ENCODE results near the gene DGCR6L.
"Not testable (repeated sequence)": the region's sequence is repeated elsewhere in the genome, so short reads cannot be mapped to it uniquely, and the experiment has no call there.

DGCR6L gene

DNA sequence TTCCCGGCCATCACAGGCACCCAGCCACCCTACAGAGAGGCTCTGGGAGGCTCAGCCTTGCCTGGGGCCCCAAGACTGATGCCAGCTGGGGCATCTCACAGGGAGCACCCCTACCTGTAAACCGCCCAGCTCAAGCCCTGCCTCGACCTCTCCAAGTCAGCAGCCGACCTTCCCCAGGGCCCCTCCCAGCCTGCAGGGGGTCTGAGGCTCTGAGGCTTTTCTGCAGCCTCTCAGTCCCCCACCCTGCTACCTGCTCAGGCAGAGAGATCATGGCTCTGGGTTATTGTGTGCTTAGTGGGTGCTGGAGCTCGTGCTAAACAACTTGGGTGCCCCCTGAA, 28.6 kb downstream of the DGCR6L start:
- DNase-seq, result no peak

DNA sequence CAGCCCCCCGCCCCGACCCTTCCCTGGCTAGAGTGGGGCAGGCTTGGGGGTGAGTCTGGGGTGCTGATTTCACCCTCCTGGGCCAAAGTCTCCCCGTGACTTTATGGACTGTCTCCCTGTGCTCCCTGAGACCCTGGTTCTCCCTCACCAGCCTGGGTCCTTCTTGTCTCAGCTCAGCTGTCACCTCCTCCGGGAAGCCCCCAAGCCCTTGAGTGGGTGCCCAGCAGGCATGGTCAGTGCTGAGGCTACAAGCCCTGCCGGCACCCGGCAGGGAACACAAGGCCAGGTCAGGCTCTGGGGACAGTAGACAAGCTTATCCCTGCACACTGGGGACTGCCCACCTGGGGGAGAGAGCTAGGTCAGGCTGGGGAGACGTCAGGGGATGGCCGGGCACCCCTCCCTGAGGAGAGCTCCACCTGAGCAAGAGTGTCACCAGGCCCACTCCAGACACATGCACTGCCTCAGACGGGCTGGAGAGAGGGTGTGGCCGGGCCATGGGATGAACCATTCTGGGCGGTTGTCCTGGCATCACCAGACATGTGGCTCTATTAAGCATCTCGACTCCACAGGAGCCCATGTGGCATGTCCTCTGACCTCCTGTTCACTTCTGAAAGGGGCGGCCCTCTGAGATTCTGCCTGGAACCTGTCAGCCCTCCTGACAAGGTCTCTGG, 29.1 kb downstream of the DGCR6L start:
- DNase-seq, result no peak

DNA sequence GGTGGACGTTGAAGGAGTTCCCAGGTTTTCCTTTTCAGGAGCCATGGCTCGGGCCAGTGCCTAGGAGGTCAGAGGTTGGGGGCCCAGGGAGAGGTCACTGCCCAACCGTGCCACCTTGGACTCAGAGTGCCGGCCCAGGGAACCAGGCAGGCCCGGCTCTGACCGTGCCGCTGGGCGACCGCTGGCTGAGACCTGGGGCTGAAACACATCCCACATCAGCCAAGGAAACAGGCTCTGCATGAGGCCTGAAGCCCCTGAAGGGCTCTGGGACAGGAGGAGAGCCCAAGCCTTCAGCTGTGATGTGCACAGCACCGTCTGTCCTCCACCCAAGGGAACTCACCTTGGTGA, 29.8 kb downstream of the DGCR6L start:
- no peak for DNase-seq

DNA sequence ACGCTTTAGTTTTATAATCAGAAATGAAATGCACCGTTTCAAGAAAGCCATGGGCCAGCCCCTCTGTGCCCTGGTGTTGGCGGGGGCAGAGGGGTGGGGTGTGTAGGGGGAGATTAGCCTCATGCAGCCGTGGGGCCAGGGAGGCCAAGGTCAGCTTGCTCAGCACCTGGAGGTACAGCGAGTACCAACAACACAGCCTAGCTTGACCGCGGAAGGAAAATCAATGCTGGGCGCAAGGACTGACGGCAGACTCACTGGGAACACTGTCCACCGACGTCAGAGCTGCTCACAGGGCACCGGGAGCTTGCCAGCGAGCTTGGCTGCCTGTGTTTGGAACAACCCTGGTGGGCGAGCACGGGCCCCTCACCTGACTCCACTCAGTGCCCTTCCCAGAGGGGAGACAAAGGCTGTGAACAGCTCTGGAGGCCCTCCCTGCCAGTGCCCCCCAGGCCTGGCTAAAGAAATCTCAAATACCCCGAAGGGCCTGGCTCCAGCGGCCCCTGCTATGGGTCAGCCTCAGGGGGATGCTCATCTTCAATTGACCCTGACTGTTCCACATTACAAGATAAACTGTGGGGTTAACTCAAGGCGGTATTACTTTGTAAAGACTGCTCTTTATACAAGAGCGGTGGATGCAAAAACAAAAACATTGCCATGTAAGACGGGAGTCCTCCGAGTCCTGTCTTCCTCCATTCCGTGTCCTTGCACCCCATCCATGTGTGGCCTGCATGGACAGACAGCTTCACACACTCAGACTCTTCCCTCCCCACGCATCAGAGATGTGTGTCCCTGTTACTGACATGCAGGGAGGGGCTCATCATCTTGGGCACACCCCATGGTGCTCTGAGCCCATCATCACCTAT, 30.4 kb downstream of the DGCR6L start:
- not testable (repeated sequence) for DNase-seq

DNA sequence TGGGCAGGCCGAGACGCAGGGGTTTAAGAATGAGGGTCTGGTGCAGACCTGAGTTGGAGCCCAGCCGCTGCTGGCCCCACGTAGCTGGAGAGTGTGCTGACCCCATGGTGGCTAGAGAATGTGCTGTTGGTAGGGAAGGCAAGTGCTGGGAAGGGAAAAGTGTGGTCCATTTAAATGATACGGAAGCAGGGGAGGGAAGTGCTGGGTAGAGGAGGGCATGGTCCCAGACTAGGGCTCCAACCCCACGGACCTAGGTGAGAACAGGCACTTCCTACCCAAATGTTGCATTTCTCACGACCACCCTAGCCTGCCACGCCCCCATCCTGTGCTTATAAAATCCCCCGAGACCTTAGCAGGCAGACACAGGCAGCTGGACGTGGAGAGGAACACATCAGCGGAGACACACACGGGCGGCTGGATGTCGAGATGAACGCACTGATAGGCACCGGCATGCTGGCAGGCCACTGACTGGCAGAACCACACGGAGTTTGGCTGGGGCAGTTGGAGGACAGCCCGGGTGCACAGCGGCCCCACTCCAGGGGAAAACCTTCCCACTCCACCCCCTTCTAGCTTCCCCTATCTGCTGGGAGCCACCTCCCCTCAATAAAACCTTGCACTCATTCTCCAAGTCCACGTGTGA, 33.0 kb downstream of the DGCR6L start:
- not testable (repeated sequence) for DNase-seq

DNA sequence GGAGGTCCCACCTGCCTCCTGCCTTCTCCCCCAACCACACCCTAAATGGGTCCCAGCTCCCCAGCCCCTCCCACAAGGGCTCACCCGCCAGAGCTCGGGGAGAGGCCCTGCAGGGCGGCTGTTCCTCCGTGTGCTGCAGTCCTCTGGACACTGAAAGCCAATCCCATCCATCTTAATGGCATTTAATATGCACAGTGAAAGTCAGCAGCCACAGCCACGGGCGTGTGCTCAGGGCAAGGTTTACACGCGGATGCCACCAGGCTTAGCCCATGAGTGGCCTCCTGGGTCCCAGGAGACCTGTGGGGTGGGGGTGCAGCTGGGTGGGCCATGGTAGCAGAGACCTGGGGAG, 33.6 kb downstream of the DGCR6L start:
- not testable (repeated sequence) for DNase-seq

DNA sequence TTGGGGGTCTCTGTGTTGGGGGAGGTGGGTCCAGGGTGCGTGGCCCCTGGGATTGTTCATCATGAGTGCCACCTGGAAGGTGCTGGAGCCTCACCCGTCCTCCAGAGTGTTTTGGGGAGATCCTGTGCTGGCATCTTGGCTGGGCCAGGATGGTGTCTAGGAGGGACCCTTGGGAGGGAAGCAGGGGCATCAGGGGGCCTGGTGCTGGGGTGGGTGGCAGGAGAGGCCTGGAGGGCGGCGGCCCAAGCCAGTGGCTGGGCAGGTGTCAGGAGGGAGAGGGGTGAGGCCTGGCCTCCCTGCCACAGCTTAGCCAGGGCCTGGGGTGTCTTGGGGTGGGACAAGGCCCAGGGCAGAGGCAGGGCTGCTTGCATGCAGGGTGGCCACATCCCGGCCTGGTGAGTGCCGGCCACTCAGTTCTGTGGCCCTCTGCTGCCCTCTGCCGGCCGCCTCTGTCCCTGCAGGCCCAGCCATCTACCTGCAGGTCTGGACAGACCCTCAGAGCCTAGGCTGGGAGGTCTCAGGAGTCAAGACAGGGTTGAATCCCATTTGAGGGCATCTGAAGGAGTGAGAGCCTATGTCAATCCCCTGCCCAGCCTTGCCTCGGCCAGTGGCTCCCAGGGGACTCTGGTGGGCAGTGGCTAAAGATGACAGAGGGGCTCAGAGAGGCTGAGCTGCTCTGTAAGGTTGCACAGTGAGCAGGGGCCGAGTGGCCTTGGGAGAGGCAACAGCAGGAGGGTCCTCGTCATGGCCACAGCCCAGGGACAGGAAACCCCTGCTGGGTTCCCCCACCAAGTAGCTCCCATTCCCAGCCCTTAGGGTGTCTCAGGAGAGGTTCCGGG, 34.2 kb downstream of the DGCR6L start:
- peak; percentile 86 for DNase-seq

DNA sequence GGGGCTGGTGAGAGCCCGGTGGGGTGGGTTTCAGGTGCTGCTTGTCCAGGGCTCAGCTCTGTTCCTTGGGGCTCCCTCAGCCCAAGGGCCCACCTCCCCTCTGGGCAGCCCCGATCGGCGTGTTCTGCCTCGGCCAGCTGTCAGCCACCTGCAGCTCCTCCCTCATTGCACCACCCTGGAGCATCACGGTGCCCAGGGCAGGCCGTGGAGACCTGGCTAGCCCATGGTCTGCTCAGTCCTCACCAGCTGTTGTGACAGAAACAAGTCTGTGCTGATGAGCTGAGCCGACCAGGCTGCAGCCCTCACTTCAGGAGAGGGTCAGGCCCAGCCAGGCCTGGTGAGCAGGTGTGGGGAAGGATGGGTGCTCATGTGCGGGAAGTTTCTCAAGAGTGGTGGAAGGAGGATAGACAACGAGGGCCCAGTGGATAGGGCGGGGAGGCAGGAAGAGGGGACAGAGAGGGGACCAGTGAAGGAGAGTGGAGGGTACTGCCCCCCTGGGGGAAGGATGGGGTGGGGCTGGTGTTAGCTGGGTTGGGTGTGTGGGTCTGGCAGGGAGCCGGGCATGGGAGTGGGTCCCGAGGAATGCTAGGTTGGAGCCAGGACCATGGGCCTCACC, 35.3 kb downstream of the DGCR6L start:
- DNase-seq, result no peak

DNA sequence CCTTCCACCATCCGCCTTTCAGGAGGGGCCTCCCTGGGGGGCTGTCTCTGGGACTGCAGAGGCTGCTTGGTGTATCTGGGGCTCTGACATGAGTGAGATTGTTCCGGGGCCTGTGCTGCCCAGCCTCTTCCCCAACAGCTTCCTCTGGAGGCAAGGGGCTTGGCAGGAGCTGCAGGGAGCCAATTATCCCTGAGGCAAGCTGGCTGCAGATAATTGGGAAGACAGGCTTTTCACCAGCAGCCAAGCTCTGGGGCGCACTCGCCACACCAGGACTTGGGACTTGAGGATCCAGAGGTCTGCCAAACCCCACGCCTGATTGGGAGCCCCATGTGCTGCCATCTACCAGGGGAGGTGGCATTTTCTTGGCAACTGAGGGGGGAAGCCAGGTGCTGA, 36.2 kb downstream of the DGCR6L start:
- no peak for DNase-seq

DNA sequence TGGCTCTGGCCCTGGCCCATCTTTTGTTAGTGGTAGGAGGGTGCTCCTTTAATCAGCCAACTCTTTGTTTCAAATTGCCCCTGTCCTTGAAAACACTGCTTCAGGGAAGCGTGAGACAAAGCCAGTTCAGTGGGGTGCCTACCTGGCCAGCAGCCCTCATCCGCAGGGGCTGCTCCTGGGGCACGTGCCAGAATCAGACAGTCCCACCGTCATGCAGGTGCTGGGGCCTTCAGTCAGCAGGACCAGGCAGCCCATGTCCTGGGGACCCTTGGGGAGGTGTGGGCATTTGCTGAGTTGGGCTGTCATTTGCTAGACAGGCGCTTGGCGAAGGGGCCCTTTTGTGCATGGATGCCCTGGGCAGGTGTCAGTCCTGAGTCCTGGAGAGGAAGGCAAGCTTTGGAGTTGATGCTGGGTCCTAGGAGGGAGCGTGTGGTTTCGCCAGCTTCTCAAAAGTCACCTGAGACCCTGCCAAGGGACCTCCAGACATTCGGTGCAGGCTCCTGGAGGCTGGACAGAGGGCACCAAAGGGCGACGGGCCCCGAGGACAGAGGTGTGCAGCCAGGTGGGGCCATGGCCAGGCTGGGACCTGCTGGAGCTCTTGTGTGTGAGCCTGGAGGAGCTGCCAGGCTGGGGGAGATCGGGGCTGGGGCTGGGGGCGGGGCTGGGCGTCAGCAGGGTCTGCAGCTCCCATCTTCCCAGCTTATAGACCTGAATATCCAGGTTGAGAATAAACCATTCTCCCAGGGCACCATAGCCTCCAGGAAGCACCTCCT, 36.8 kb downstream of the DGCR6L start:
- DNase-seq, result no peak

DNA sequence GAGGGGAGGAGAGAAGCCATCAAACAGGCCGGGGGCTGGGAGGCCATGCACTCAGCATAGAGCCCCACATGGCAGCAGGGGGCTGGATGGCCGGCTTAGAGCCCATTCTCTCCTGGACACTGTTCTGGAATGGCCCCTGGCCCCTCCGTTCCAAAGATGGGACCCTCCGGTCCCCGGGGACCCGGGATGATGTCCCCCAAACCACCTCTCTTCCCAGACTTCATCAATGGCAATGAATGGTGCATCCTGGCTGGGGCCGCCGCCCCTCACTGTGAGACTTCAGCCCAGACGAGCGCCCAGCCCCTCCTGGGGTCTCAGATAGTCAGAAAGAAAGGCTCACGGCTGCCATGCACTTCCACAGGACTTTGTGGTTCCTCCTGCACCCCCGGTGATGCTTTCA, 38.0 kb downstream of the DGCR6L start:
- no peak for DNase-seq

DNA sequence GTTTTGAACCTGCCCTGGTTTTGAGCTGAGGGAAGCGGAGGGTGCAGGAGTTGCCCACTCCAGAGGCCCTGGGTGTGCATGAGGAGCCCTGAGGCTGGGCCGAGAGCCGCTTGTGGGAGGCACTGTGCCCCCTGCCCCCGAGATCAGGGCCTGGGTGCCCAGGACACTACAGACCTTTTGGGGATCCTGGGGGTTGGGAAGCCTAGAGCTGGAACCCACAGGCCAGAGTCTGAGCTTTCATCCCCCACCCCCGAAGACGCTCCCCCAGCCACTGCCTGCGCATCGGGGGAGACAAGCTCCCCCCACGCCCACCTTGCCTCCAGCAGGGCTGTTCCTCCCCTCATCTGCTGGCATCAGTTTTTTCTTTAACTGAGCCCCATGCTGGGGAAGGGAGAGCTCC, 38.4 kb downstream of the DGCR6L start:
- DNase-seq, result not testable (repeated sequence)

DNA sequence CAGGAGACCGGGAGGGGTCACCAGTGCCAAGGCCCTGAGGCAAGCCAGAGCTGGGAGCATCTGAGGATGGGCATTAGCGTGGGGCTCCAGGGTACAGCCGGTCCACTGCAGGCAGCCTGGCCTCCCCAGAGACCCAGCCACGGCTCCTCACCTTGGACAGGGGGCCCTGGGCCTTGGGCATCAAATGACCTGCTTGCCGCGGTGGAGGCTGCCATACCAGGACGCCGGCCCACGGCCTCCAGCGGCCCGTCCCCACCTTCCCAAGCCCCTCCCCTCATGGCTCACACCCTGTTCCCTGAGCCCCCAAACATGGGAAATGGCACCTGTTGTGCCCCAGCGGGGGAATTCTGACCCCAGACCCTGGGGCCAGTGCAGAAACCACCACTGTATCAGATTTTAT, 39.0 kb downstream of the DGCR6L start:
- no peak for DNase-seq

DNA sequence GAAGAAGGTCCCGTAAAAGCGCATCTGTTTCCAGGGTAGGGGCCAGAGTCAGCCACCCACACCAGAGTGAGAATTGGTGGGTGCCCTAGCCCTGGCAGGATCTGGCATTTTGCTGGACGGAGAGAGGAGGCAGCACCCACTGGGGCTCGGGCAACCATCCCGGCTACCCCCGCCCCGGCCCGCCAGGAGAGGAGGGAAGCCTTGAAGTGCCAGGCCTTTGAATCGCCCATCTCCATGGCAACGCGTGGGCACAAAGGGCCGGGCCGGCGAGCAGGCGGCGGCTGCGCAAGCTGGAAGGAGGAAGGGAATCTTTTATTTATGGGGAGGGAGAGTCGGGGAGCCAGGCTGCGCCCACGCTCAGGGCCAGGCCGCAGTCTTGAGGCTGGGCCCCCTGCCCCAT, 39.7 kb downstream of the DGCR6L start:
- DNase-seq, result not testable (repeated sequence)

DNA sequence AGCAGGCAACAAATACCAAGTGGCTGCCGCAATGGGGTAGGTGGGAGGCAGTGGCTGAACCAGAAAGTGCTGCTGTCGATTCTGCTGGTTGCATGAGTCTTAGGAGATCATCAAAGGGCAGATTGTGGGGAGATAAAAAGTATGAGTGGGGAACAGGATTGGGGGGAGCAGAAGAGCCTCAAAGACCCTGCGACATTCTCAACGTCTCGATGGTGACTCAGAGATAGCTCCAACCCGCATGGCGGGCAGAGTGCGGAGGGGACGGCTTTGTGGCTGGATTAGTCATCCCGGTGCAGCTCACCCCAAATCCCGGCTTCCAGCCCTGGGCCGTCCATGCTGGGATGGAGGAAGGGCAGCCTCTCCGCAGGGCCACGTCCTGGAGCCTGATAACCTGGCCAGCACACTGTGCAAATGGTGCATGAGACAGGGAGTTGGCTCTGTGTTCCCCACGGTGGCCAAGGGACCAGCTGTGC, 40.2 kb downstream of the DGCR6L start:
- no peak for DNase-seq

DNA sequence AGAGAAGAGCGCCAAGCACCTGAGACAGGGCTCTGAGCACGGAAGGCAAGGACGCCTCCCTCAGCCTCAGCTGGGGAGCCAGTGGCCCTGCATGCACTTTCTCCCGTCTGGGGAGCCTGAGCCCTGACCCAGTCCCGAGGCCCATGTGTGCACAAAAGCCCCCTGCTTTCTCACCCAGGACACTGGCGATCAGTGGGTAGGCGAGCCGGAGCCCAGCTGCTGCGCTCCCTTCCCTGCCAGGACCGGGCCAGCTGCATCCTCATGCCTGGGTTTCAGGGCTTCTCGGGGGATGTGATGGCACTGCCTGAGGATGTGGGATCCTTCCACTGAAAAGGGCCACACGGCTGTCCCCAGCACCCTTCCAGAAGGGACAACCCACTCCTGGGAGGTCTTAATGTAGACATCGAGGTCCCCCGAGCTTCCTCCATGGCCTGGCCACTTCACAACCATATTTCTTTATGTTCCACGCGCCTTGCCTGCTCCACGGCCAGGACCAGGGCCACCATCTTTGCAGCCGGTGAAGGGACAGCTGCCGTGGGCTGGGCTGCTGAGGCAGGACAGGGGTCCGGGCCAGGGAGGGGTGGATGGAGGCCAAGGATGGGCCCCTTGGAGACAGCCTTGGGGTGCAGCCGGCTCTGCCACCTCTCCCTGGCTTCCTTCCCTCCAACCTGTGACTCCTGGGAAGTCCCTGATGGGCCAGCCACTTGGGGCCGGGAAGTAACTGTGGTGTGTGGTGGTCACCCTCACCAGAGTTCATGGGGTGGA, 41.0 kb downstream of the DGCR6L start:
- not testable (repeated sequence) for DNase-seq

DNA sequence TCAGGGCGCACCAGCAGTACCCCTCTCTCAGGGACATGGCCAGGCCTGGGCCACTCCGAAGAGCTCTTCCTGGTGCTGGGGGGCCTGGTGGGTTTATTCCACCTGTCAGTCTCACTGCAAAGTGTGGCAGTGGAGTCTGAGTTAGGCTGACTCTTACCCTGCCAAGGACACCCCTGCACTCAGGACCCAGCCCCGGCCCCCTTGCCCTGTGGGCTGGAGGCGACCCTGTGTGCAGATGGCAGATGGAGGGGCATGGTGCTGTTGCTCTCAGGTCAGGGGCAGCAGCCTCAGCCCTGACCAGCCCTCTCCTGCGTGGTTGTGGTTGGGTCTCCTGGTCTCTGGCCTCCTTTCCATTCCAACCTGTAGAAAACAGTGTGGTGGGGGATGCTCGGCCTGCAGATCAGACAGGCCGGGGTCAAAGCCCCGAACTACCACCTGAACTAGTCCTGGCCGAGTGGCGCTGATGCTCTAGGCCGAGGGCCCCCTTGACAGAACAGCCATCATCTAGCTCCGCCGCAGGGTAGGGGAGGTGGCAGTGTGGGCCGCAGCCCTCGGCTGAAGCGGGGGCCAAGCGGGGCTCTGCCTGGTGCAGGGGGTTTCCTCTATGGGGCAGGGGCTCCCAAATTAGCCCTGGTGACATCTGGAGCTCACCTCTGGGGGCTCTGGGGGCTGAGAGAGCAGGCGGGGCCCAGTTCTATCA, 41.8 kb downstream of the DGCR6L start:
- DNase-seq, result not testable (repeated sequence)

DNA sequence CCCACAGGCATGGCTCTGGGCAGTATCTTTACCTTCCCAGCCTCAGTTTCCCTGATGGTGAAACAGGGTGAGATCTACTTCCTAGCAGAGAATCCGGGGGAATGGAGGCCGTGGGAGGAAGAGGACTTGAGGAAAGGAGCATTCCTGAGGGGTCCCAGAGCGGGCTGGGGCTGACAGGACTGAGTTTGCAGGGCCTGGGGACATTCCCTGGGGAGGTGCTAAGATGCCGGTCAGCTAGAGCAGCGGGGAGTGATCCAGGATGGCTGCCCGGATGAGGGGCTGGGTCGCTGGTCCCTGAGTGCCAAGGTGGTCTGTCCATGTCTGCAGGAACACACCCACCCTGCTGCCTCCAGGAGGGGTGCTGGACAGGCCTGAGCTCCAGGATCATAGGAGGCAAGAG, 43.4 kb downstream of the DGCR6L start:
- no peak for DNase-seq

DNA sequence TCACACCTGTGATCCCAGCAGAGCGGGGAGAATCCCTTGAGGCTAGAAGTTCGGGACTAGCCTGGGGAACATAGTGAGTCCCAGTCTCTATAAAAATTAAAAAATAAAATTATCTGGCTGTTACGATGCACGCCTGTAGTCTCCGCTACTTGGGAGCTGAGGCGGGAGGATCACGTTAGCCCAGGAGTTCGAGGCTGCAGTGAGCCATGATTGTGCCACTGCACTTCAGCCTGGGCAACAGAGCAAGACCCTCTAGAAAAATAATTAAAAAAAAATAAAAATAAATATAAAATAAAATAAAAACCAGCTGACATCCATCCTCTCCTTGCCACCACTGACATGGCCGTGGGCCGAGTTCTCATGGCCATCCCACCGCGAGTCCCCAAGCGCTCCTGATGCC, 44.0 kb downstream of the DGCR6L start:
- DNase-seq, result no peak

DNA sequence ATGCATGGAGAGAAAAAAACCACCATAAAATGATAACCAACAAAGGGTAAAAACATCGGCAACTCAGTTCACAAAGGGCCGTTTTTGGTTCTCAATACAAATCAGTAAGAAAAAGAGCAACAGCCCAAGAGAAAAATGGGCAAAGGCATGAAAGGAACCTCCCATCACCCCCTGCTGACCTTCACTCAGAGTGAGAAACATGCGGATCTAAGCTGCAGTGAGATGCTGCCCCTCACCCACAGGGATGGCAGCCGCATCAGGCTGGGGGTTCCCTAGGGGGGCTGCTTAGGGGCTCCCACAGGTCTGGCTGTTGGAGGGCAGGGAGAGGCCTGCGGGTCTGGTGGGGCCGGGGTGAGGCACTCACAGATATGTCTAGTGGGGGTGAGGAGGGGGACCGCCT, 44.5 kb downstream of the DGCR6L start:
- DNase-seq, result not testable (repeated sequence)
